Stromal cell of bone marrow (primary cell): ENCODE measurements around the gene OLFM1.

ENCODE experiments used
- DNase-seq: peaks from one replicate; pipeline ENCODE4 v3.0.0-alpha.2; 2012; ENCODE audit warnings: low read depth

OLFM1 gene

GRCh38 chr9:135090081-135090480 is 2.6 kb downstream of the OLFM1 start:
- DNase-seq: no peak

GRCh38 chr9:135090547-135090946 is 3.1 kb downstream of the OLFM1 start:
- no peak for DNase-seq

GRCh38 chr9:135091545-135091944 is 4.1 kb downstream of the OLFM1 start:
- DNase-seq: no peak

GRCh38 chr9:135093111-135093510 is 5.6 kb downstream of the OLFM1 start:
- DNase-seq: no peak

GRCh38 chr9:135093911-135094584 is 6.6 kb downstream of the OLFM1 start:
- DNase-seq: no peak

GRCh38 chr9:135095470-135096407 is 8.3 kb downstream of the OLFM1 start:
- no peak for DNase-seq

- no peak for DNase-seq
Observed at GRCh38 chr9:135096408-135096895, 9.0 kb downstream of the OLFM1 start.

GRCh38 chr9:135098400-135099105 is 11.1 kb downstream of the OLFM1 start:
- DNase-seq: no peak

- DNase-seq: no peak
Observed at GRCh38 chr9:135099574-135099973, 12.1 kb downstream of the OLFM1 start.

- no peak for DNase-seq
Observed at GRCh38 chr9:135100241-135100681, 12.8 kb downstream of the OLFM1 start.

GRCh38 chr9:135100725-135101410 is 13.4 kb downstream of the OLFM1 start:
- no peak for DNase-seq

GRCh38 chr9:135101486-135101885 is 14.0 kb downstream of the OLFM1 start:
- DNase-seq: no peak

- DNase-seq: no peak
Observed at GRCh38 chr9:135101926-135102325, 14.5 kb downstream of the OLFM1 start.

- no peak for DNase-seq
Observed at GRCh38 chr9:135102331-135102730, 14.9 kb downstream of the OLFM1 start.

GRCh38 chr9:135103001-135103446 is 15.6 kb downstream of the OLFM1 start:
- DNase-seq: no peak

GRCh38 chr9:135103931-135104639 is 16.6 kb downstream of the OLFM1 start:
- no peak for DNase-seq

- no peak for DNase-seq
Observed at GRCh38 chr9:135104761-135105160, 17.3 kb downstream of the OLFM1 start.

GRCh38 chr9:135105211-135105745 is 17.8 kb downstream of the OLFM1 start:
- DNase-seq: no peak

- no peak for DNase-seq
Observed at GRCh38 chr9:135105938-135106491, 18.5 kb downstream of the OLFM1 start.

GRCh38 chr9:135106551-135107270 is 19.2 kb downstream of the OLFM1 start:
- no peak for DNase-seq
